ENCODE results near the gene RPE.

- TF ChIP-seq CTCF (IDR thresholded peaks at IDR 0.05; ENCODE audit: insufficient read depth, low read depth, low read length), result no peak
- no peak for TF ChIP-seq EZH2 (IDR thresholded peaks at IDR 0.05; ENCODE audit: insufficient read depth, low read length)
Measured at GRCh38 chr2:210022824-210023223, 20.4 kb downstream of the RPE start.
